Adrenal gland (tissue), 12 donors: ENCODE measurements around the gene HSD17B7. TPM values are rescaled to one million over a fixed set of nuclear protein-coding genes. Genes with fewer than 3 reads are reported as not detected.
"Not testable (repeated sequence)": the region's sequence is repeated elsewhere in the genome, so short reads cannot be mapped to it uniquely, and the experiment has no call there.

Source experiments
- DNase-seq, 7 donors: peaks; one replicate each; pipeline ENCODE4 v3.0.0-alpha.2; 2019 to 2020
- H3K27ac ChIP-seq, 5 donors: fragments of 200-600 bp; sonication (generic) in 4 of 5; 1 replicate in 3 of 5; 2 replicates in 2 of 5; pipeline versions ENCODE4 v1.5.1 to v1.8.0; 2016 to 2020; ENCODE audit warnings: mild to moderate bottlenecking in 1 of 5
- H3K27me3 ChIP-seq: fragments of 200-600 bp; 2 replicates; pipeline ENCODE4 v1.8.0; 2021
- H3K36me3 ChIP-seq, 2 donors: fragments of 200-600 bp; replicated peaks in 1 of 2; 1 replicate in 1 of 2; 2 replicates in 1 of 2; pipeline versions ENCODE4 v1.5.1 to v1.8.0; 2018 to 2022
- H3K4me1 ChIP-seq, 2 donors: fragments of 200-600 bp; replicated peaks in 1 of 2; 1 replicate in 1 of 2; 2 replicates in 1 of 2; pipeline versions ENCODE4 v1.5.1 to v1.8.0; 2018 to 2021
- H3K4me3 ChIP-seq, 4 donors: fragments of 200-600 bp; sonication (generic) in 3 of 4; one replicate each; pipeline ENCODE4 v1.5.1; 2016 to 2018
- H3K9me3 ChIP-seq, 3 donors: fragments of 200-600 bp; sonication (generic) in 1 of 3; replicated peaks in 1 of 3; 1 replicate in 2 of 3; 2 replicates in 1 of 3; pipeline versions ENCODE4 v1.5.1 to v1.8.0; 2016 to 2021
- CTCF ChIP-seq, 6 experiments: fragments of 450-650 bp in 4 of 6; fragments of 200-600 bp in 2 of 6; sonication (generic) in 1 of 6; IDR thresholded peaks; 1 replicate in 5 of 6; 2 replicates in 1 of 6; pipeline versions ENCODE4 v1.5.1 to v1.8.0; 2016 to 2021; ENCODE audit warnings: antibody characterized with exemption in 6 of 6, mild to moderate bottlenecking in 2 of 6, moderate library complexity in 1 of 6
- POLR2A ChIP-seq, 2 donors: fragments of 450-650 bp; IDR thresholded peaks; one replicate each; pipeline ENCODE4 v1.6.1; 2017; ENCODE audit warnings: antibody characterized with exemption in 2 of 2, mild to moderate bottlenecking in 2 of 2, moderate library complexity in 1 of 2
- WGBS, 4 donors: extraction: QIAGEN DNeasy Blood & Tissue Kit in 2 of 4; methylation state at CpG; one replicate each; pipeline versions ENCODE4 v1.1.5 to v1.1.7; 2013 to 2017; 5-methylcytosine and 5-hydroxymethylcytosine counted together
- intact Hi-C, 2 donors: fragments of 100-400 bp; cut with DNase I; formaldehyde crosslinking; loops; one replicate each; pipeline versions ENCODE4 v1.14.1 to v1.15.0; 2022 to 2023
- polyA plus RNA-seq, 3 donors: library from polyadenylated mRNA; stranded (reverse); fragments of 200-250 nt in 2 of 3; fragments of 350-450 nt in 1 of 3; fragmentation: Illumina TruSeq in 1 of 3; extraction: RNeasy Lipid Tissue Mini Kit (QIAGEN cat#74804) in 1 of 3; gene quantifications; one replicate each; pipeline ENCODE4 v1.2.3, GENCODE V29; 2013 to 2014
- total RNA-seq, 9 donors: library from RNA; depleted of rRNA in 4 of 9; stranded (reverse); fragments of >200 nt in 4 of 9; fragments of 120-200 nt in 1 of 9; fragmentation: NEBNext Ultra II Directional in 1 of 9; extraction: Animal tissue kit (Norgen Biotek cat#: 25700) in 1 of 9; gene quantifications; one replicate each; pipeline versions ENCODE4 v1.1.0 to v1.2.4, GENCODE V29; 2013 to 2023
- donor health status: healthy with polysubstance abuse.
- donor health status: Bipolar disorder and iron deficiency.
- donor health status: DM: yes; HTN: yes; CAD: no.
- donor health status: DM: no; HTN: no; CAD: no.
- donor health status: DM: no; HTN: no; CAD: no.
- donor health status: DM: yes; HTN: yes; CAD: no.

HSD17B7 gene
- total and polyA plus RNA-seq, 12 donors = 17.7 to 133 (median 39.8) TPM

- WGBS, 4 donors = 86 to 100% (median 91%) methylated on average over 1 of the region's 1 CpG
- intact Hi-C loops = no loop called here
- Histone ChIP-seq H3K27ac (no peak overlapping the region), H3K4me1 (no peaks in the 10 kb centered on the region), H3K9me3 (no peaks in the 10 kb centered on the region), H3K36me3 (peaks cover 0 to 35% of the 10 kb centered on the region in 2 donors), H3K4me3 (no peak overlapping the region), H3K27me3 (no peaks in the 10 kb centered on the region)
- DNase-seq = no peak
- TF ChIP-seq CTCF (IDR thresholded peaks at IDR 0.05) (no peak), POLR2A (IDR thresholded peaks at IDR 0.05) (no peak)
Observed at GRCh38 chr1:162779043-162779442, 11.5 kb upstream of the HSD17B7 start.

GRCh38 chr1:162782671-162783070 lies 7.8 kb upstream of the HSD17B7 start:
- Histone ChIP-seq H3K9me3 (no peaks in the 10 kb centered on the region), H3K36me3 (peaks cover 0 to 23% of the 10 kb centered on the region in 2 donors), H3K4me1 (no peaks in the 10 kb centered on the region), H3K27ac (no peak overlapping the region), H3K4me3 (no peak overlapping the region), H3K27me3 (no peaks in the 10 kb centered on the region)
- intact Hi-C loops = no loop called here
- no peak for DNase-seq
- TF ChIP-seq CTCF (IDR thresholded peaks at IDR 0.05) = no peak
- no peak for TF ChIP-seq POLR2A (IDR thresholded peaks at IDR 0.05)

GRCh38 chr1:162784926-162785325 lies 5.6 kb upstream of the HSD17B7 start:
- intact Hi-C loops, H3K27me3 ChIP-seq, H3K9me3 ChIP-seq, H3K4me3 ChIP-seq, H3K4me1 ChIP-seq, H3K27ac ChIP-seq, DNase-seq: not testable (repeated sequence)
- 67 to 100% (median 86%) methylated on average over 1 of the region's 1 CpG; no CpG with 5 or more reads in 1 of the 4 donors for WGBS, 4 donors
- H3K36me3 ChIP-seq = peaks cover 0 to 16% of the 10 kb centered on the region in 2 donors

GRCh38 chr1:162788783-162789182 lies 1.7 kb upstream of the HSD17B7 start:
- peak overlapping the region in 2 of 5 donors; percentile 88 to 96 for H3K27ac ChIP-seq
- peak in 6 of 7 donors; percentile 25 to 70 (median 52) for DNase-seq
- H3K4me1 ChIP-seq, H3K27me3 ChIP-seq, intact Hi-C loops, H3K36me3 ChIP-seq, H3K9me3 ChIP-seq, H3K4me3 ChIP-seq: not testable (repeated sequence)
- WGBS, 4 donors = 95 to 100% (median 99%) methylated on average over 1 of the region's 1 CpG

- H3K36me3 ChIP-seq, H3K9me3 ChIP-seq, H3K27me3 ChIP-seq, H3K4me1 ChIP-seq, intact Hi-C loops: not testable (repeated sequence)
- DNase-seq = peak in 1 of 7 donors; percentile 20
- WGBS, 4 donors = 0 to 11% (median 2%) methylated on average over 5 to 7 of the region's 8 CpGs
- Histone ChIP-seq H3K4me3 (peak overlapping the region in 1 of 4 donors; percentile 55), H3K27ac (peak overlapping the region in 4 of 5 donors; percentile 43 to 96 (median 78))
Observed at GRCh38 chr1:162790985-162791357, 469 bp downstream of the HSD17B7 start.

- H3K4me3 ChIP-seq, H3K27ac ChIP-seq, H3K27me3 ChIP-seq, DNase-seq, H3K36me3 ChIP-seq, H3K9me3 ChIP-seq, intact Hi-C loops, H3K4me1 ChIP-seq: not testable (repeated sequence)
- WGBS, 4 donors = 85 to 100% (median 87%) methylated on average over 1 of the region's 1 CpG
Observed at GRCh38 chr1:162794284-162794683, 3.8 kb downstream of the HSD17B7 start.

- H3K4me1 ChIP-seq, H3K27me3 ChIP-seq, DNase-seq, H3K4me3 ChIP-seq, intact Hi-C loops, H3K9me3 ChIP-seq: not testable (repeated sequence)
- Histone ChIP-seq H3K36me3 (peaks cover 0 to 19% of the 10 kb centered on the region in 2 donors), H3K27ac (peak overlapping the region in 4 of 5 donors; percentile 31 to 78 (median 58))
- WGBS, 4 donors = 37 to 43% (median 40%) methylated on average over 4 of the region's 4 CpGs
Observed at GRCh38 chr1:162796617-162797279, 6.2 kb downstream of the HSD17B7 start.
